Jurkat, Clone E6-1 (cell line): Measurements from ENCODE around the gene HNRNPA0.

Experiments used
- DNase-seq: peaks from one replicate; pipeline ENCODE4 v3.0.0-alpha.2; 2011; ENCODE audit warnings: low read depth, low spot score
- H3K4me3 ChIP-seq: 2 replicates; pipeline ENCODE4 v1.5.1; 2011; ENCODE audit warnings: mild to moderate bottlenecking, low read length, control low read depth, moderate library complexity

HNRNPA0 gene

DNA sequence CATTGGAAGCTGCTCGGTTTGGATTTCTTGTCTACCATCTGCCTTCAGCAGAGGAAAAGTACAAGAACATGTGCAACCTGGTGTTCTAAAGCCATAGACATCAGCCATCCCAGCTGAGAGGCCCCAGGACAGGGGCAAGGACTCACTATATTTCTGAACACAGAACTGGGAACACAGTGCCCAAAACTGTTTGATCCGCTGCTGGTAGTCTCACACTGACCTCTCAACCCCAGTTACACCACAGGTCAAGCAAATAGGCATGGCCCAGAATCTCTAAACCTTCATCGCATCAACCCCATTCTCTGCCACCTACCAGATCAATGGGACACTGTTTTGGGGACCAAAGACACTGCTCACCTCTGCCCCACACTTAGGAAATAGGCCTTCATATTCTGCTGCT is 20.2 kb downstream of the HNRNPA0 start:
- DNase-seq = no peak
- H3K4me3 ChIP-seq = no peak overlapping the region

DNA sequence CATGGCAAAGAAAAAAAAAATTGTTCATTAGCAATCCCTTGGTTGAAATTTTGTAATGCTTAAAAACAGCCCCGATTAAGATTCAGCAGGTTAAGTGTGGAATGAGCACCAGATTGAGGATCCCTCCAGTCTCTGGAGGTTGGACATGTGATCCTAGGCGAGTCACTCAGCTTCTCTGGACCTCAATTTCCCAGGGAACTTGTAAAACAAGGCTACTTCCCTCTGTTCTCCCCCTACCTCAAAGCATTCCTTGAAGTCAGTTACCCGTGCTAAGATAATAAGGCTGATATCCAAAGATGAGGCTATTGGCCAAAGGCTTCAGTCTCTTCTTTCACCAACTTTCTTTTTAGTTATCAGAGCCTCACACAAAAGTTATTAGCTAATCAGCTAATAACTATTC is 21.2 kb downstream of the HNRNPA0 start:
- DNase-seq = no peak
- H3K4me3 ChIP-seq = no peak overlapping the region

DNA sequence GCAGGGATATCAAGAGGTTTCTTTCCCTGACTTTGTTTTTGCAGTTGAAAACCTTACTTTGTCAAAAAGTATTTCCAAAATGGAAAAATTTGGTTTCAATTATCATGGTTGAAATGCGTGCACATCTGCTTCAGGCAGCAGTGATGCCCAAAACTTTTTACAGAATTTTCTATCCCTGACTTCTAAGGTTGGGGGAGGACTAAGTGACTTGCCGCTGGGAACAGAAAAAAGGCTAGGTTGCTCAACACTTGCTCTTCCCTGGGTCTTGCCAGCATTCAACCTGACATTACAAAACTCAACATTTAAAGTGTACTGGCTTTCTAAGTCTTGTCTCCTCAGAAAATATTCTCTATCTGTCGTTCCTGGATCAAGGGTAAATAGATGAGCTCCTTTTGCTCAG is 23.0 kb downstream of the HNRNPA0 start:
- H3K4me3 ChIP-seq = no peak overlapping the region
- no peak for DNase-seq

DNA sequence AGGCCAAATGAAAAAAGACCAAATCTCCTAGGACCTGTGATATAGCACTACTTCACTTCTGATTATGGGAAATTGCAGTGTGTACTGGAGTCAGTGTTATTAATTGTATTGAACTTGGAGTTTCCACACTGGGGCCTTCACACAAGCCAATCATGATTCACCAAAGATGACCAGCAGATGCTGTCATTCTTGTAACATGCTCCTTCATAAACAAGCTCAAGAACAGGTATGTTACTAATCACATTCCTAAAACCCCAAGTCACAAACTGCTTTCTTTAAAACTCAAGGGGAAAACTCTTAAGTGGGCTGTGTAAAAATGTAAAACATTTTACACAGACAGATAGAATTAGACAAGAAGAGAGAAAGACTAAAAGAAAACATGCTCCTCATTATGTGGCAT is 23.8 kb downstream of the HNRNPA0 start:
- no peak overlapping the region for H3K4me3 ChIP-seq
- DNase-seq = no peak

DNA sequence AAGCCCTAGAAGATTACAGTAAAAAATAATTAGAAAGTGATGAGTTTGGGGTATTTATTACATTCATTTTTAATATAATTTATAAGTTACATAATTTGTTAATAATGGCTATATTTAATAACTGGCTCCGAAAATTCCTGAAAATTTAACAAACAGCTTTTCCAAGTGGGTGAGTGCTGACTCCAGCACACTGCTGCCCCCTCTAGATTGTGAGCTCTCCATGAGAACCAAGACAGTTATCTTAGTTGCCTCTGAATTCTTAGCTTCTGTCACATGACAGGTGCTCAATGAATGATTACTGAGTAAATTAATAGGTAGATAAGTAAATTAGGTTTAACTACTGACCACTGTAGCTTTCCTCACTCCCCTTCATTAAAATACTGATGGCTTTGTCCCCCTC is 26.1 kb downstream of the HNRNPA0 start:
- no peak for DNase-seq
- no peak overlapping the region for H3K4me3 ChIP-seq

DNA sequence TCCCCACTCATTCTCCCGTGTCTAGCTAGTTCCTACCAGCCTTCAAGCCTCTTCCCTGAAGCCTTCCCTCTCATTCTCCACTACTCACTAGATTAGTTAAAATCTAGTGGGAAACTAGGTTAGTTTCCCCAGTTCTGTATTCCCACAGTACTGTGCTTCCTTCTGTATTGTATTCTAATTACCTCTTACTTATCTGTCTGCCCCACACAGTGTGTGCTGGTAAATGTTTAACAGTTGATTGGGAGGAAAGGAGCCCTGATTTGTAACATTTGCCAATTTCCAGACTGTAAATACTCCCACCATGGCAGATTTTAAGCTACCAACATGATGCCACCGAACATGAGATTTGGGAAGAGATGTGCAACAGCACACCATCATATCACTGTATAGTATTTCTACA is 26.5 kb downstream of the HNRNPA0 start:
- H3K4me3 ChIP-seq = no peak overlapping the region
- DNase-seq = no peak

DNA sequence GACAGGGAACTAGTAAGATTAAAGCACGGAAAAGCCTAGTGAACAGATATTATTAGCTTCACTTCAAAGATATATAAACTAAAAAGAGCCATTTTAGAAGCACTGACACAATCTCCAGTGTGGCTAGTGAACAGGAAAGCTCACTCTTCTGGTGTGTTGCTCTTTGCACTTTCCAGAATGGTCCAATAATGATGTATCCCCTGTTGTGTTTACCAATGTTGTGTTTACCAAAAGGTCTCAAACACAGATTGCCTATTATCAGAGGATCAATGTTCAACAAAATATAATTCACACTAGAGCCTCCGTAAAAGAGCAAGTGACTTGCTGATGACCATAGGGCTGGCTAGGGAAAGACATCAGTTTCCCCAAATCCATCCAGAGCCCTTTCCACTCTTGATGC is 29.9 kb downstream of the HNRNPA0 start:
- H3K4me3 ChIP-seq = no peak overlapping the region
- DNase-seq = no peak

DNA sequence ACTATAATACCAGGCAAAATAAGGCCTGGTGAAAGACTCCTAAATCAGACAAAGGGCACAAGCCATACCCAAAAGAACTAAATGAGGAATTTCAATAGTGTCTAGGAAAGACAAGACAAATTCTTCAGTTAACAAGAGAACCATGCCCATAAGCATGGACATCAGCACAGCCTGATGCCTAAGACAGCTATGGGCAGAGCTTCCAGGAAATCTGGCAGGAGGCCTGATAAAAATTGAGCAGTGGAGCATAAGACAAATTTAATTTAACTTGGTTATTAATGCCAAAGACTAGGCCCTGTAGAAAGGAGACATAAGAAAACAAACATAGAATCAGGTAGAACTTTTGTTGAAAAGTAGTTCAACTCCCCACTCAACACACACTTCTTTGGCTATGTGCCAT is 35.6 kb downstream of the HNRNPA0 start:
- no peak overlapping the region for H3K4me3 ChIP-seq
- DNase-seq = no peak

DNA sequence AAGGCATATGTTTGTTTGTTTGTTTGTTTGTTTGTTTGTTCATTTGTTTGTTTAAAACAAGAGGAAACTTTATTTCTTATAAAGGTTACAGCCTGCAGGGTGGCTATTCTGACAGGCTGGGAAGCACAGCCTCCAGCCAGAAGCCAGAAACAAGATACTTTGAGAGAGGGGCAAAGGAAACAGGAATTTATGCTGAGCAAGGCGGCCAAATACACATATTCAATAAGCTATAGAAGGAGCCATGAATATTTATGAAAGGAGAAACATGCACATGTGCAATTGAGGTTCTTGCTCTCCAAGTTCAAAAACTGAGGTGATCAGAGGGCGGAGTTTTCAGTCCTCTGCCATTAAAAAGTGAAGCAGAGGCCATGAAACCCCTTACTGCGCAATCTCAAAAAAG is 37.8 kb downstream of the HNRNPA0 start:
- DNase-seq = no peak
- H3K4me3 ChIP-seq = no peak overlapping the region

DNA sequence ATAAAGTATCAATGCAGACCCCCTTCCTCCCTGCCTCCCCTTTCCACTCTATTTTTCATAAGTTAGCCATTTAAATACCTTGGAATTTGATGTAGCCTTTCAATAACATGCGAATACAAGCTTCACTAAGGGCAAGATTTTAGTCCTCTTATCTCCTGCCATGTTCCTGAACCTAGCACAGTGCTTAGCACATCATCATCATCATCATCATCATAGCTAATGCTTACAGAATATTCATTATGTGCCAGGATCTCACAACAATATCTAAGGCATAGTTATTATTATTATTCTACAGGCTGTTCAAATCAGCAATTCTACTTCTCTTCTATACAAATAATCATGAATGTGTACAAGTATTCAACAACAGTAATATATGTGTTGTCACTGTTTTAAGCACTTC is 38.7 kb downstream of the HNRNPA0 start:
- H3K4me3 ChIP-seq = no peak overlapping the region

DNA sequence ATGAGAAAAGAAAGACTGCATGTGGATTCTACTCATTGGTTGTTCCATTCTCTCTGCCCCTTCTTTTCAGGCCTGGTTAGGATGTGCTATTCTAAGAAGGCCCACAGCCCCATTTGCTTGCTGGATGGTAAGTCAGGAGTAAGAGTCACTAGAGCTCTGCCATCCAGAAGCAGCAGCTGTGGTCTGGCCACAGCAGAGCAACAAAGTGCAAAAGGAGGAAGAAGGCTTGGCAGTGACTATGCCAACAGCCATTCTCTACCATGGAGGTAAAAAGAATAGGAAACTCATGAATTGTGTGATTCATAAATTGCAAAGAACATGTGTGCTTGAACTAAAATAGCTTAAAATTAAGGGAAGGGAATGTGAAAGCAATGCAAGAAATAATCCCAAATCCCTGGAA is 39.2 kb downstream of the HNRNPA0 start:
- H3K4me3 ChIP-seq = no peak overlapping the region
- peak; percentile 22 for DNase-seq

More for the DNA sequence above, 38.7 kb downstream of the HNRNPA0 start:
- DNase-seq = no peak

DNA sequence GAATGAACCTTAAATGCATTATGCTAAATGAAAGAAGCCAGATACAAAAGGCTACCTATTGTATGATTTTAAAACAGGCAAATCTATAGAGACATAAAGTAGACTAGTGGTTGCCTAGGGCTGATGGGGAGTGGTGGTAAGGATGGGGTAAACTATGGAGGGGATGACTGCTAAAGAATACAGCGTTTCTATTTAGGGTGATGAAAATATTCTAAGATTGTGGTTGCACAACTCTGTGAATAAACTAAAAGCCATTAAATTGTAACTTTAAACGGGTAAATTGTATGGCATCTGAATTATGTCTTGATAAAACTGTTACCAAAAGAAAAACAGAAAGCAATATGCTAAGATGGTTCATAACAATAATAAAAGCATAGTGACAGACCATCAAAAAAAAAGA is 39.7 kb downstream of the HNRNPA0 start:
- H3K4me3 ChIP-seq = no peak overlapping the region

DNA sequence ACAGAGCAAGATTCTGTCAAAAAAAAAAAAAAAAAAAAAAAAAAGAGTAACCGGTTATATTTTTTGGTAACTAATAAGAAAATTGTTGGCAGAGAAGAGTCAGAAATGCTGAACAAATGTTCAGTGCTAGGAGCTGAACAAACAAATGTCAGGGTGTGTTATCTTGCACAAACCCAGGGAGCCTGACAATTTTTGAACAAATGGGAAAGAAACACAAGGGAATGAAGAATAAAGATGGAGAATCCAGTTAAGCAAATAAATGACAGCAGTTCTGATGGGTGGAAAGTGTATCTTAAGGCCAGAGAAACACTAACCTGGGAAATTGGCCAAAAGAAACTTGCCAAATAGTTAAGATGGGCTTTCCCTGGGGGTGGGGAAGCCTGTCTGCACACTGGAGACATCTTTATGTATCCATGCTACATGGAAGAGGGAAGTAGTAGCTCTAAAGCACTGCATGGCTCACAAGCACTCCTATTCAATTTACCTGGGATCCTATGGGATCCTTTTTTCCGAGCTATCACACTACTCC is 42.0 kb downstream of the HNRNPA0 start:
- DNase-seq = no peak

More for the DNA sequence above, 39.7 kb downstream of the HNRNPA0 start:
- no peak for DNase-seq

DNA sequence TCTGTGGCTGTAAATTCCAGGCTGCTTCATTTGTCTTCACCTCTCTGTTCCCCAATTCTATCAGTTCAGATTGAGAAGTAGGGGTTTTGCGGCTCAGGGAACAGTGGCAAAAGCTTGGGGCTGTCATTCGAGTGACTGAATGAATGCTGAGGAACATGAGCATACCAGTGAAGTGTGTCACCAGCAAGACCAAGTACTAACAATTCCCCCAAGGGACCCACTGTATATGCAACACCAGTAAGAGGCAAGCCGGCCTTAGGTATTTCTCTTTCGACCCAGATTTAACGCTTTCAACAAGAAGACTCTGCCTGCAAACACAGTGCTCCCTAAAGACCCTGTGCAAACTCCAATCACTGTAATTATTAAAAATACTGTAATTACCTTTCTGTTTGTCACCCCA is 44.1 kb downstream of the HNRNPA0 start:
- H3K4me3 ChIP-seq = no peak overlapping the region
- no peak for DNase-seq

More for the DNA sequence above, 42.0 kb downstream of the HNRNPA0 start:
- no peak overlapping the region for H3K4me3 ChIP-seq

DNA sequence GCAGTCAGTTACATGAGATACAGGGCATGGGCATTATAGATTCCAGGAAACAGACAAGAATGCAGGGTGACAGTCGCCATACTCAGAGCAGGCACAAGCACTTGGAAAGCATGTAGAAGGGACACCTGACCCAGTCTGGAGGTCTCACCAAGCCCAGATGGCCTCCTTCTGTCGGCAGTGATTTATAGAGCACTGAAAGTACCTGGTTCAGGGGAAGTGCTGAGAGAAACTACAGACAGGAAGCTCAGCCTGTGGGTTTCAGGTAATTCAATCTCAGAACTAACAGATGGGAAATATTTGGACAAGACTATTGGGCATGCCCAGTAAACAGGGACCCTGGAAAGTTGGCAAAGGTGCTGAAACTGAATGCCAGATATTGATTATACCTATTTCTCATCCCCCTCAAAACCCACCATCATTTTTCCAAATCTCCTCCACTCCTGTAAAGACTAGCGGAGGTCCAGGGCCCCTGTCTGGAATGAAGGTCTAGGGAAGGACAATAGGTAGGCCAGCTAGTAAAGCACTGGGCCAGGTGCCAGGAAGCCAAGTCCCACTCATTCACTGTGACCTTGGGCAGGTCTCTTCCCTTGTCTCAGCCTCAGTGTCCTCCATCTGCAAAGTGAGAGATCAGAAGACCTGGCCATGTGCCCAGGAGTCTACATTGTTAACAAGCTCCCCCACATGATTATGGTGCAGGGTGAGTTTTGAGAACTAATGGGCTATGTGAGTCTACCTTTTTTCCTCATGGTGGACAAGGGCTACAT is 45.2 kb downstream of the HNRNPA0 start:
- DNase-seq = no peak
- H3K4me3 ChIP-seq = no peak overlapping the region

DNA sequence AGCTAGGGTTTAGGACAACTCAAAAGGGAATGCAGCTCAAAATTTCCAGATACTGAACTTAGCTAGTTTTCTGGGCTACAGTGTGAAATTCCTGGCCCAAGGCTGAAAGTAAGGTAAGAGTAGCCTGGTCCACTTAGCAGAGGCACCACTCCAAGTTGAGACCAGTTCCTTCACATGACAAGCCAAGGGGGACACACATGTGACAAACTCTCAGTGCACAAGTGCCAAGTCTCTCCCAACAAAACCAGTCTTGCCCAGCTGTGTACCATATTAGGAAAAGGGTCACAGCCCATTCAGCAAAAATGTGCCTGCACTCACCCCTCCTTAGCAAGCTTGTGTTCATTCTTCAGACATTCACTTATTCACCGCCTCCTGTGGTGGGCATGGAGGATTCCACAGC is 46.1 kb downstream of the HNRNPA0 start:
- no peak overlapping the region for H3K4me3 ChIP-seq
- no peak for DNase-seq

DNA sequence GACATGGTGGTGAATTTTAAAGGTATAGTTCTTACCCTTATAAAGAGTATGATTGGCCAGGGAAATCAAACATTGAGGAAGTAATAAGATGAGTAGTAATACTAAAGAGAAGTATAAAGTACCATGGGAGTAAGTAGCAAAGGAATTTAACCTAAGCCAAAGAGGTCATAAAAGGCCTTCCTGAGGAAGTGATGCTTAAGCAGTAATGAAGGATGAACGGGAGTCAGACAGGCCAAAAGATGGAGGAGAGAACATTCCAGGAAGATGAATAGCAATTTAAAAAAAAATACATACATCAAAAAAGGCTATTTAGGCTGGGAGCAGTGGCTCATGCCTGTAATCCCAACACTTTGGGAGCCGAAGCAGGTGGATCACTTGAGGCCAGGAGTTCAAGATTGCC is 47.3 kb downstream of the HNRNPA0 start:
- DNase-seq = no peak
- no peak overlapping the region for H3K4me3 ChIP-seq

DNA sequence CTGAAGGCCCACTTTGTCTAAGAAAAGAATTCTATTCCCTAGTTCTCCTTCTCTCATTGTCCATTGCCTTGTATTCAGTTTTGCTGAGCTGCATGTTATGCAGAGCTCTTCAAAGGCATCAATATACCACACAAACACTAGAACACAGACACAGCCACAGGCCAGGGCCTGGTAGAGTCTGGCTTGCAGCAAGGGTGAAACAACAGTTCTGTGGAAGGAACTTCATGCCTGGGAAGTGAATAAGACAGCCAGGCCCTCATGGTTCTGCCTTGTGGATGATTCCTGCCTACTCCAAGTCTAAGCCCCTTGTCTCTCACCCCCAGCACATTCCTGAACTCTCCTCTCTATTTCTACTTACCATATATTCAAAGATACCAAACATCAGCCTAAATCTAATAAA is 49.1 kb downstream of the HNRNPA0 start:
- DNase-seq = no peak
- H3K4me3 ChIP-seq = no peak overlapping the region

DNA sequence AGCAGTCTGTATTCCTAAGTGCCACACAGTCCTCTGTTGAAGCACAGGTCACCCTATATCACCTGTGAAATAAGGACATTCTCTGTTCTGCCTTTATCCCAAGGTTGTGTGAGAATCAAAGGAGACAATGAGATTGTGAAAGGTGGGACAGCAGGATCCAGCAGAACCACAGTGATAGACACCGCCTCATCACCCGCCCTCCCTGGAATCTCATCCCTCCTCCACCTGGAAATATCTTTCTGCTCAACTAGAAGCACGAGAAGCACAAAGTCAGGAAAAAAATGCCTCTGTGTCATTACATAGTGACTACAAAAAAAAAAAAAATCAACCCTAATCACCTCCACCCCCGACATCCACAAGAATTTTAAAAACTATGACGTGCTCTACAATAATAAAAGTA is 50.6 kb downstream of the HNRNPA0 start:
- DNase-seq = no peak
- no peak overlapping the region for H3K4me3 ChIP-seq

DNA sequence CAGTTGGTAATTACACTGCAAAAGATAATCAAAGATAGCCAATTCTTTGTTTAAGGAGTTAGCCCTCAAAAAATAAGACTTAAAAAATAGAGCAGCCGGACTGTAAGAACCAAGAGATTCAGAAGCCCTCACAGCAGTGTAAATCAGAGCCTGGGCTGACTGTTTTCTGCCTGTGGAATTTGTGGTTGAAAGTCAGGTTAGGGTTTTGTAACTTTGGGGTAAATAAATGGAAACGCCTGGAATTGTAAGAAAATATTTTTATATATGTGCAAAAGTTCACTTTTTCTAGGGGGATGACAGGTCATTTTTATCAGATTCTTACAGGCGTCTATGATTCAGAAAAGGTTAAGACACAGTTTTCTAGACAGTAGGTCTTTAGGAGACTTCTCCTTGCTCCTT is 53.9 kb downstream of the HNRNPA0 start:
- H3K4me3 ChIP-seq = no peak overlapping the region
- no peak for DNase-seq
